CD4-positive, alpha-beta T cell treated with Interleukin-17A for 1 hour (primary cell): ENCODE results near the gene INPP5A.
A peak's percentile ranks its signal among the peaks of the same experiment; 100 is the strongest.
"Not testable (repeated sequence)": the region's sequence is repeated elsewhere in the genome, so short reads cannot be mapped to it uniquely, and the experiment has no call there.

Experiments
- DNase-seq: peaks from one replicate; pipeline ENCODE4 v3.0.0-alpha.2; 2020

INPP5A gene

DNA sequence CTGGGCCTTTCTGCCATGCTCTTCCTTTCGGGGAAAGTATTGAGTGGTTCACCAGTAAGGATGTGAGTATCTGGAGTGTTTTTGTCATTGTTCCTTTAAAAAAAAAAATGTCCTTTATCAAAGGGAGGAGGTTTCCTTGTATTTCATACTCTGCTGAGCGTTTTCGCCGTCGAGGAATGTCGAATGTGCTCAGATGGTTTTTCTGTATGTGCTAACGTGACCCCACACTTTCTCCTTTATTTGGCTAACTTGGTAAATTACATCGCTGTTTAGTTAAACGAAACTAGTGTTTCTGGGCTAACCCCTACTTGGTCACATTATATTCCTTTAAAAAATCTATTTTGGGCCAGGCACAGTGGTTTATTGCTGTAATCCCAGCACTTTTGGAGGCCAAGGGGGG lies 45.9 kb downstream of the INPP5A start:
- no peak for DNase-seq

DNA sequence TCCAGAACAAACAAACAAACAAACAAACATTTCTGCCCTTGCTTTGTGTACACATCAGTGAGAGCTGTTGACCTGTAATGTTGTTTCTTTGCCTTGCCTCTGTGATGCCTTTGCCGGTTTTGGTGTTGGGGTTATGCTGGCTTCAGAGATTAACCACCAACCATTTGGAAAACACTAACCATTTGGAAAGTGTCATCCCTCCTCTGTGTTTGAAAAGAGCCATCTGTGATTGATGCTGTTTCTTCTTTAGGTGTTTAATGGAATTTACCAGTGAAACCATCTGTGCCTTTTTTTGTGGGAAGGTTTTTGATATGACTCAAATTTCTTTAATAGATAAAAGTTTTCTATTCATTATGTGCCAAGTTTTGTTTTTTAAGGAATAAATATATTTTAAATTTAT lies 46.5 kb downstream of the INPP5A start:
- DNase-seq, result no peak

DNA sequence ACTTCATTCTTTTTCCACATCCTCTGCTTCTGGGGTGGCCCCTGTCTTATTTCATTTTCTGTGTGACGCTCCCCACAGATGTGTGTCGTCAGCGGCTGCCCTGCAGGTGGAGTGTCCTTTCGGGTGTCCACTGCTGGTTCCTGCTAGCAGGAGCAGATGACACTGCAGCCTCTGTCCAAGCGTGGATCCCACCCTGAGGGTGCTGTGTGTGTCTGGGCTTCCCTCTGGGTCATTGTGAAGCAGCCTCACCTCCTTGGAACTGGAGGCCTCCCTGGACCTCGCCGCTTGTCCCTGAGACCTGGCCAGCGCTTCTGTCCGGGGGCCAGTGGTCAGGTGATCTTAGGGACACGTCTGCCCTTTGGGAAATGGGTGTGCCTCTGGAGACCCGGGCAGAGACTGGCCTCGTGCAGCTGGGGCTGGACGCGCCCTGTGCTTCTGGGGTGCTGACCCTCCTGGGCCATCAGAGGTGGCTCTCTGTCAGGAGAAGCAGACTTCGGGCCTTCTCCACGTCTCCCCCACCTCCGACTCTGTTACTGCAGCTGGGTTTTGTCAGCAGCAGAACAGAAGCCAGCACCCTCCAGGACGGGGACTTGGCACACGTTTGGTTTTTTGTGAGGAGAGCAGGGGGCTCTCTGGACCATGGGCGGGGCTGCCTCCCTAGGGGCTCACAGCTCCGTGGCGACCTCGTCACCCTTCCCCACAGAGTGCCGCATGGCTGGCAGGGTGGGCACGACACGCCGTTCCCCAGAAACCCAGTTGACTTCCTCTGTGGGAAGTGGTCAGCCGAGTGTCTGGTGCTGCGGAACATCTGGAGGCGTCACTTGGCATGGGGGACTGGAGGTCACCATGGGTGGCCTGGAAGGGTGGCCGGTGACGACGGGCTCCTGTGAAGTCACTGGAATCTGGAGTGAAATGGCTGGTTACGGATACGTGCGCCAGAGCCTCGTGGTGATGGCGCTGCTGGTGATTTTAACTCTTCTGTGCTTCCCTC lies 48.4 kb downstream of the INPP5A start:
- DNase-seq, result no peak

DNA sequence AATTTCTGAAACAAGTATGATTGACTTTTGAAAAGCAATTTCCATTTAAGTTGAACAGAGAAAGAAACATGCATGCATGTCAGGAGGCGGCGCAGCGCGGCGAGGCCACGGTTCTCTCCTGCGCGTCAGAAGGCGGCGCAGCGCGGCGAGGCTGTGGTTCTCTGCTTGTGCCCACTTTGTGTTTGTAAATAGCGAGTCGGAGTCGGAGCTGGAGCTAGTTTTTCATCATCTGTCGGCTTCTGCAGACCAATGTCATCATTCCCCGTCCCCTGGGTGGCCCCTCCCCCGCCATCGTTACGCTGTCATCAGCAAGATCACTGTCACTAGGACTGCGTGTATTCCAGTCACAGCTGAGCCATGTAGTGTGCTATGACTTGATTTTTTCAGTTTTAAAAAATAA lies 49.2 kb downstream of the INPP5A start:
- no peak for DNase-seq

DNA sequence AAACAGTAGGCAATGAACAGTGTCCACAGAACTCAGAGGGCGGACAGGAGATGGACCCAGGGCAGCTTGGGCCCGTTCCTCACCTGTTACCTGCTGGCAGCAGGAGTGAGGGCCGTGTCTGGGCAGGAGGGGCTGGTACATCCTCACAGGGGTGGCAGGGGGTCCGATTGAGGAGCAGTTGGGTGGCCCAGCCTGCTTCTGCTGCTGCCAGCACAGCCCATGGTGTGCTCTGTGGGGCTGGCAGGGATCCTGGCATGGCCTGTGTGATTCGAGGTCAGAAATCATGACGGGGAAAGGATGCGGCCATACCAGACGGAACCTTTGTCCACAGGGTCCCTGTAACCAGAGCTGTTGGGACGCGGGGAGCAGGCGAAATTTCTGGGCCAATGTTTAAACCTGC lies 49.6 kb downstream of the INPP5A start:
- no peak for DNase-seq

DNA sequence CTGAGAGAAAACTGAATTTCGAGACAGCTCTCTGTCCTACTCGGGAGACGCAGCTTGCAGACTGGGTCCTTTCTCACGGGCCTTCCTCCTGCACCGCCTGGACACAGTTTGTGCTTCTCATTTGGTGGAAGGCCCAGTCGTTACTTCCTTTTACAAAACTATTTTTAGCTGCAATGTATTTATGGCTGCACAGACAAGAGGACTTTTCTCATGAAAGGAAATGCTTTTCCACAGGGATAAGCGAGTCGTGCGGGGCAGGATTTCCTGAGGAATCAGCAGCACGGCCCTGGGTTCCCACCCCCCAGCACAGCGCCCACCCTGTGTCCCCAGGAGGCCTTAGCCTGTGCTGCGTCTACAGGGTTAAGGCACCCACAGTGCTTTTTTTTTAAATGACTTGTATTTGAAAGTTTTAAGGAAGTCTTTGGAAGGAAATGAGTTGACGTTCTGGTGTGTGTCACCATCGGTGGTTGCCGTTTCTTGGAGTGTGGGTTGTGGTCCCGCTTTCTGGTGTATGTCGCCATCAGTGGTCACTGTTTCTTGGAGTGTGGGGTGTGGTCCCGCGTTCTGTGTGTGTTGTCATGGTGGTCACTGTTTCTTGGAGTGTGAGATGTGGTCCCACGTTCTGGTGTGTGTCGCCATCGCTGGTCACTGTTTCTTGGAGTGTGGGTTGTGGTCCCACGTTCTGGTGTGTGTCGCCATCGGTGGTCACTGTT lies 50.9 kb downstream of the INPP5A start:
- DNase-seq, result peak; percentile 42

DNA sequence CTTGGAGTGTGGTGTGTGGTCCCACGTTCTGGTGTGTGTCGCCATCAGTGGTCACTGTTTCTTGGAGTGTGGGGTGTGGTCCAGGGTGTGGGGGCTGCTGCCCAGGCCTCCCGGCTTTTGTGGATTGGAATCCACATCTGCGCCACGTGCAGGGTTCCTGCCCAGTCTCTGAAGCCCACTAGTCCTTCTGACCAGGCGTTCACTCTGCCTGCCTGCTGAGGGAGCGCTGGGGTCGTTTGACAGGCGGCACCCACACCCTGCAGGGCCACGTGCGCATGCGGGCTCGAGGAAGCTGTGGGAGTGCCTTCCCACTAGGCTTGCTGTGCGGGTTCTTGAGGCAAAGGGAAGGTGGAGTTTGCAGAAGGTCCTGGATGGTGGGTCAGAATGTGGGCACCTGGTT lies 51.4 kb downstream of the INPP5A start:
- no peak for DNase-seq

DNA sequence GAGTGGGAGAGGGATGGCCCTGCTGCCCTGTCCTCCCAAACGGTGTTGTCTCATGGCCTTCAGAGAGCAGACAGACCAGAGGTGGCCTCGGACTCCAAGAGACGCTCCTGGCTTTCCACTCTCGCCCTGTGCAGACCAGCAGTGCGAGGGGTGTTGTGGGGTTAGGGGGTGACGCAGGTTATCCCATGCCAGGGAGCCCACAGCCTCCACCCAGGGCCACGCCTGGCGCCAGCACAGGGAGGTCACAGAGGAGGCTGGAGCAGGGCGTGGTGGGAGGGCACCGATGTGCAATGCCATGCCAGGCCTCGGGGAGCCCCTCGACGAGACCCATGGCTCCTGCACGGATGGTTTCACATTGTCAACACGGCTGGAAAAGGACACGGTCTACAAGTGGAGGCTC lies 52.1 kb downstream of the INPP5A start:
- no peak for DNase-seq

DNA sequence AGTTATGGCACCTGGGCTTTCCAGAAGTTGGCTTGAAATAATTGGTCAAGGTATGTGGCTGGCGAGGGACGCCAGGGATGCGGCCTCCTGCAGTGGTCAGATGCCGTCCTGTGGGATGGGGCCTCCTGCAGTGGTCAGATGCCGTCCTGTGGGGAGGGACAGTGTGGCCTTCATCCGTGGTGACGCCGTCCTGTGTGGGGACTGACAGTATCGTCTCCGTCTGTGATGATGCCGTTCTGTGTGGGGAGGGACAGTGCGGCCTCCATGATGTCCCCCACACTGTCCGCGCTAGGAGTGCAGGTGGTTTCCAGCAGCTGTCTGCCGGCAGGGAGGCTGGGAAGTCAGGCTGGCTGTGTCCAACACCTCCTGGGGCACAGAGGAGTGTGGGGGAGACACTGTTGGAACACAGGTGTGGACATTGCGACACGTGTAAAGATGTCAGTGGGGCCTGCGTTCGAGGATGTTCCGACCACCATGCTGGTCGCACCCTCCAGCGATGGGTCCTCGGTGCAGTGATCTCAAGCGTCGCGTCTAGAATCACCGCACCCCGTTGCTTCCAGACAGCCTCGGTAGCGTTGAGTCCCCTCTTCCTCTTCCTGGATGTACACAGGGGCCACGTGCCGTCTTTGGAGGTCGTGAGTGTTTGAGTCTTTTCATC lies 52.6 kb downstream of the INPP5A start:
- DNase-seq, result no peak

DNA sequence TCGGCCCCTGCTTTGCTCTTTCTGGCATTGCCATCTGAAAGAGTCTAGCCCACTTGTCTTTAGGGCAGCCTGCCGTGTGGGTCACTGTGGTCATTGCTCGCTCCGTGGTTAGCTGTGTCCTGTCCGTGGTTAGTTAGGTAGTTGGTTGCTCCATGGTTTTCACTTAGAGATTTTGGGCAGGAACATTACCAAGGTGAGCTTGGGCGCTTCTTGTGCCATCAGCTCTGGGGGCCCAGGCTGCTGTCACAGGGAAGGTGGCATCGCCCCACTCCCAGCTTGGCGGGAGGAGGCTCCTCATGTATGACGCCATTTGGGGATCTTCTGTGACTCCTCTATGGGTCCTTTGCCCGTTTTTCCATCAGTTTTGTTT lies 53.1 kb downstream of the INPP5A start:
- DNase-seq, result no peak

DNA sequence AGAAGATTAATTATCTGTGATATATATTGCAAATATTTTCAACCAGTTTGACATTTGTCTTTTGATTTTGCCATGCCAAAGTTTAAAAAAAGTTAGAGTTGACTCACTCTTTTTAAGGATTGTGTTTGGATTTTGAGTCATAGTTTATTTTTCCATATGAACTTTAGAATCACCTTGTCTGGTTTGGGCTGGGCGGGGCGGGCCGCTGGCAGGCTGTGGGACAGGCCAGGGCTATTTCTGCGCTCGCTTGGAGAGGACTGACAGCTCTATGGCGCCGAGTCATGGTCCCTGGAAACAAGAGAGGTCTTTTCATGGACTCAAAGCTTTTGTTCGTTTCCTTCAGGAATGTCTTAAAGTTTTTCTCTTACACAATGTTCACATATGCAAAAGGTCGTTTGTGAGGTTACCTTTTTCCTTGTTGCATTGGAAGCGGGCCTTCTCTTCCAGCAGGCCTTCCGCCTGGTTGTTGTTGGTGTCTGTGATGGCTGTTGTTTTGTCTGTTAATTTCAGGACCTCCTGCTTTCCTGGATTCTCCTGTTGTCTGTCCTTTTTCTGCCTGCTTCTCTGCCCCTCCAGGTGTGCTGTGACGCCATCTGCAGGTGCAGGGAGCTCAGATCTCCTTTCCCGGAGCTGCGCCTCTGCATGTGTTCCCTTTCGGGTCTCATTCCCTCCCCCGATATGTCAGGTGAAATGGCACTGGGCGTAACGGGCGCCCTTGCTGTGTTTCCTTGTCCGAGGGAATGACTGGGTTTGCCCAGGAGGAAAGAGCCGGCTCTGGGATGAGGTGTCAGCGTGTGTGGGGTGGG lies 53.8 kb downstream of the INPP5A start:
- no peak for DNase-seq

DNA sequence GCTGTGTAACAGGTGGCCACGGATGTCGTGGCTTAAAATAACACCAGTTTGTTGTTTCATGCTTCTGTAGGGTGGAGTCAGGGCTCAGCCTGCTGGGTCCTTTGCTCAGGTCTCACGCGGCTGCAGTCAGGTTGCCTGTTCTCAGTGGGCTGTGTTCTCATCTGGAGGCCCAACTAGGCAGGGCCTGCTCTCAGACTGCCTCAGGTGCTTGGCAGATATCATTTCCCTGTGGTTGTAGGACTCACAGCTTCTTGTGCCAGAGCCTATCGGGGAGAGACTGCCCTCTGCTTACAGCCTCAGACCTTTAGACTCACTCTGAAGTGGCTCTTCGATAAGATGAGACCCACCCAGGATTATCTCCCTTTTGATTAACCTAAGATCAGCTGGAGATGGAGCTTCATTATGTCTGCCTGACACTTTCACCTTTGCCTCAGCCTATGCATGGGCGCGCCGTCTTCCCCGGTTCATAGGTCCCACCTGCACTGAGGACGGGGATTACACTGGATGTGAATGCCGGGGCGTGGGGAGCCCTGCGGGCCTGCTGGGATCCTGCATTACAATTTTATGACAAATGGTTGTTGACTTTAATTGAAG lies 55.3 kb downstream of the INPP5A start:
- DNase-seq, result no peak

DNA sequence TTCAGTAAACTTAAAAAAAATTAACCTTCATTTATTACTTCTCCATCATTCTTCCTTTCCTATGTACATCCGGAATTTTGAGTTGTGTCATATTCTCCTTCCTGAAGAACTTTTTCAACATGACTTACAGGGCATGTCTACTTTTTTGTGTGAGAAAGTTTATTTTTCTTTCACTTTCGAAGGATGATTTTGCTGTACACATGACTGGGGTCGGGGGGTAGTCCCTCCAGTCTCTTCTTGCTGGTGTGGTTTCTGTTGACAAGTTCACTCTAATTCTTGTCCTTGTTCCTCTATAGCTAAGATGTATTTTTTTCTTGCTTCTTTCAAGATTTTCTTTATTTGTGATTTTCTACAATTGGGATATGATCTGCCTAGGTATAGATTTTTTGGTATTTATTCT lies 55.8 kb downstream of the INPP5A start:
- peak; percentile 30 for DNase-seq

DNA sequence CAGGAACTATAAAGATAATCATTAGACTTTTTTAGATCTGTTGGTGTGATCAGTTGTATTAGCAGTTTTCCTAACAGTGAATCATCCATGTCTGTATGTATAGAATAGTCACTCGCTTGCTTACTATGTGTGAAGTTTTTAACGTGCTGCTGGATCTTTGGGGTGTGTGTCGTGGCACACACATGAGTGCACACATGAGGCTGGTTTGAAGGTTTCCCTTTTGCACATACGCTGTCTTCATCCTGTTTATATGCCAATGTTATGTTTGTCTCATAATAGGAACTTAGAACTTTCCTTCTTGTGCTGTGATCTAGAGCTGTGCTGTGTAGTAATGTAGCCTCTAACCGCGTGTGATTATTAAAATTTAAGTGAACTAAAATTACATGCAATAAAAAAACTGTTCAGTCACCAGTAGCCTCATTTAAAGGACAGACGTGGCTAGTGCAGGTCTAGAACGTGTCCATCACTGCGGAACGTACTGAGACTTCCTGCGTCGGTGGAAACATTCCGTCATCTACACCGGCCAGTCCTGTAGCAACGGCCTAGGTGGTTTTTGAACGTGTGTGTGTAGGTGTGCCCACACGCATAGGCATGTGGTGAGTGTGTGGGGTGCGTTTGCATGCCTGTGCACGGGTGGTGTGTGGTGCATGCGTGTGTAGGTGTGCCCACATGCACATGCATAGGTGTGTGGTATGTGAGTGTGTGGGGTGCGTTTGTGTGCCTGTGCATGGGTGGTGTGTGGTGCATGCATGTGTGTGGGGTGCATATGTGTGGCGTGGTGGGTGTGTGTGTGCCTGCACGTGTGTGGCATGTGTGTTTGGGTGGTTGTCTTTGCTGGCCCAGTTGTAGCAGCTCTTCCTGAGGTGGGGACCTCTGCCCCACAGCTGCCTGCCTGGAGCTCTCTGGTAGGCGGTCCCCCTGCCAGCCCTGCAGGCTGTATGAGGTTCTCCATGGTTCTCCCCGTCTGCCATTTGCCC lies 56.6 kb downstream of the INPP5A start:
- no peak for DNase-seq

DNA sequence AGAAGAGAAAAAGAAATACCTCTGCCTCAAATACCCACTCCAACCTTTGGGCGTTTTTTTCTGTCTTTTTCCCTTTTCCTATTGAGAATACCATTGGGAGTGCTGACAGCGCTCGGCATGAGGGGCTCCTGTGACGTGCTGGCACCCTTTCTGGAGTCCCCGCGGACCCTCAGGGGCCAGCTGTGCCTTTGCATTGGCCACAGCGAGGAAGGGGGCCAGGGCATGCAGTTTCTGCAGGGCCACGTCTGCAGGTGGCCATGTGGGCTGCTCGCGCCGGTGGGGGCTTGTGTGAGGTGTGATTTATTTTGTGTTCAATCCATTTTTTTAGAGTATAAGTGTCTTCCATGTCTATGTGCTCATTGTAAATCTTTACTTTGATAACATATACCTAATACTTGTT lies 57.4 kb downstream of the INPP5A start:
- DNase-seq, result no peak

DNA sequence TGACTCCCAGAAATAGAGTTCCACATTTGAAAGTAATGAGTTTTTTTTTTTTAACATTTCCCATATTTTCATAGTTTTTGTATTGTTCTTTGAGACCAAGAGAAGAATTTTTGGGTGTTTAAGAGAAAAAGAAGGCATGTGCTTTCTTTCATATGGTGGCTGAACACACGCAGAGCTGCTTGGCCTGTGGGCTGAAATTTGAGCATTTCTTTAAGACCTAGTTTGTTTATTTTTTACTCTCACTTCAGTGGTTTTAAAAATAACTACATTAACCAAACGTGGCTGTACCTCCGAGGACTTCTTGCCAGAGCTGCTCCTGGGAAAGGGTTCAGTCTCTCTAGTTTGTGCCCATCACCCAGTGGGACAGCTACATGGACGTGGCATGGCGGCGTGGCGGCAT lies 58.3 kb downstream of the INPP5A start:
- DNase-seq, result no peak

DNA sequence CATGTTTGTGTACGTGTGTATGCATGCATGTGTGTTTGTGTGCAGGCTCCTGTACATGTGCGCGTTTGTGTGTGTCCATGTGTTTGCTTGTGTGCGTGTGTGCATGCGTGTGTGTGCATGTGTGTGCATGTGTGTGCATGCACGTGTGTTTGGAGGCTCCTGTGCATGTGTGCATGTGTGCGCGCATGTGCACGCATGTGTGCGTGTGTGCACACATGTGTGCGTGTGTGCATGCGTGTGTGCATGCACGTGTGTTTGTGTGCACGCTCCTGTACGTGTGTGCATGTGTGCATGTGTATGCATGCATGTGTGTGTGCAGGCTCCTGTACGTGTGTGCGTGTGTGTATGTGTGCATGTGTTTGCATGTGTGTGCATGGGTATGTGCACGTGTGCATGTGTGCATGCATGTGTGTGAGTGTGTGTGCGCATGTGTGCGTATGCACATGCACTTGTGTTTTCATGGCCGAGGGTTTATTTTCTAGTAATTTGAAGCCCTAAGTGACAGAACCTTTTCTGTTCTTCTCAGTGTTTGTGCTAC lies 59.2 kb downstream of the INPP5A start:
- DNase-seq, result no peak

DNA sequence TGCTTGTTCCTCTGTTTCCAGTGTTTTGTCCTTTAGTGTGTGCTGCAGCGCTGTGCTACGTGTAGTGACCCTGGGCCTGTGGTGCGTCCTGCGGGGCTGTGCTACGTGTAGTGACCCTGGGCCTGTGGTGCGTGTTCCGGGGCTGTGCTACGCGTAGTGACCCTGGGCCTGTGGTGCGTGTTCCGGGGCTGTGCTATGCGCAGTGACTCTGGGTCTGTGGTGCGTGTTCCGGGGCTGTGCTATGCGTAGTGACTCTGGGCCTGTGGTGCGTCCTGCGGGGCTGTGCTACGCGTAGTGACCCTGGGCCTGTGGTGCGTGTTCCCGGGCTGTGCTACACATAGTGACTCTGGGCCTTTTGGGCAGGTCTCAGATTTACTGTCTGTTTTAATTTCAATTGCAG lies 60.1 kb downstream of the INPP5A start:
- DNase-seq, result no peak

DNA sequence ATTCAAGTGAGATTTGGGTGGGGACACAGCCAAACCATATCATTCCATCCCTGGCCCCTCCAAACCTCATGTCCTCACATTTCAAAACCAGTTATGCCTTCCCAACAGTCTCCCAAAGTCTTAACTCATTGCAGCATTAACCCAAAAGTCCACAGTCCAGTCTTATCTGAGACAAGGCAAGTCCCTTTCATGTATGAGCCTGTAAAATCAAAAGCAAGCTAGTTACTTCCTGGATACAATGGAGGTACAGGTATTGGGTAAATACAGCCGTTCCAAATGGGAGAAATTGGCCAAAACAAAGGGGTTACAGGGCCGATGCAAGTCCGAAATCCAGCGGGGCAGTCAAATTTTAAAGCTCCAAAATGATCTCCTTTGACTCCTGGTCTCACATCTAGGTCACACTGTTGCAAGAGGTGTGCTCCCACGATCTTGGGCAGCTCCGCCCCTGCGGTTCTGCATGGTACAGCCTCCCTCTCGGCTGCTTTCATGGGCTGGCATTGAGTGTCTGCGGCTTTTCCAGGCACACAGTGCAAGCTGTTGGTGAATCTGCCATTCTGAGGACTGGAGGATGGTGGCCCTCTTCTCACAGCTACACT lies 61.5 kb downstream of the INPP5A start:
- DNase-seq, result not testable (repeated sequence)

DNA sequence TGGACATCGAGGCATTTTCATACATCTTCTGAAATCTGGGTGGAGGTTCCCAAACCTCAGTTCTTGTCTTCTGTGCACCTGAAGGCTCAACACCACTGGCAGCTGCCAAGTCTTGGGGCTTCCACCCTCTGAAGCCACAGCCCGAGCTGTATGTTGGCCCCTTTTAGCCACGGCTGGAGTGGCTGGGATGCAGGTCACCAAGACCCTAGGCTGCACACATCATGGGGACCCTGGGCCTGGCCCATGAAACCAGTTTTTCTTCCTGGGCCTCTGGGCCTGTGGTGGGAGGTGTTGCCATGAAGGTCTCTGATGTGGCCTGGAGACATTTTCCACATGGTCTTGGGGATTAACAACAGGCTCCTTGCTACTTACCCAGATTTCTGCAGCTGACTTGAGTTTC lies 62.1 kb downstream of the INPP5A start:
- DNase-seq, result no peak

DNA sequence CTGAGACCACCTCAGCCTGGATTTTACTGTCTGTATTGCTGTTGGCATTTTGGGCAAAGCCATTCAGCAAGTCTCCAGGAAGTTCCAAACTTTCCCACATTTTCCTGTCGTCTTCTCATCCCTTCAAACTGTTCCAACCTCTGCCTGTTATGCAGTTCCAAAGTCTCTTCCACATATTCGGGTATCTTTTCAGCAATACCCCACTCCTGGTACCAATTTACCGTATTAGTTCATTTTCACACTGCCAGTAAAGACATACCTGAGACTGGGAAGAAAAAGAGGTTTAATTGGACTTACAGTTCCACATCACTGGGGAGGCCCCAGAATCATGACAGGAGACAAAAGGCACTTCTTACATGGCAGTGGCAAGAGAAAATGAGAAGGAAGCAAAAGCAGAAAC lies 62.8 kb downstream of the INPP5A start:
- DNase-seq, result no peak
